HG03442 (cell line): ENCODE results near the gene CDC45.

Source experiments
- ATAC-seq: cut with Tn5 transposase; IDR thresholded peaks from one replicate; pipeline ENCODE4 v1.9.1; 2021; ENCODE audit warnings: mild to moderate bottlenecking, moderate library complexity; ENCODE audit not compliant: unreplicated experiment

CDC45 gene

GRCh38 chr22:19510919-19511341, 31.2 kb downstream of the CDC45 start:
- no peak for ATAC-seq

- no peak for ATAC-seq
Measured at GRCh38 chr22:19513823-19514222, 34.1 kb downstream of the CDC45 start.

GRCh38 chr22:19514831-19515565, 35.3 kb downstream of the CDC45 start:
- no peak for ATAC-seq

- no peak for ATAC-seq
Measured at GRCh38 chr22:19515654-19516377, 36.1 kb downstream of the CDC45 start.

GRCh38 chr22:19516378-19517170, 36.9 kb downstream of the CDC45 start:
- no peak for ATAC-seq

GRCh38 chr22:19517171-19517500, 37.4 kb downstream of the CDC45 start:
- ATAC-seq = no peak

GRCh38 chr22:19517919-19518611, 38.3 kb downstream of the CDC45 start:
- ATAC-seq = no peak

- no peak for ATAC-seq
Measured at GRCh38 chr22:19518635-19519034, 38.9 kb downstream of the CDC45 start.

GRCh38 chr22:19519041-19519926, 39.6 kb downstream of the CDC45 start:
- ATAC-seq = no peak

- ATAC-seq = no peak
Measured at GRCh38 chr22:19520007-19520406, 40.3 kb downstream of the CDC45 start.

GRCh38 chr22:19520566-19521305, 41.0 kb downstream of the CDC45 start:
- no peak for ATAC-seq

GRCh38 chr22:19522190-19522880, 42.6 kb downstream of the CDC45 start:
- no peak for ATAC-seq

GRCh38 chr22:19522881-19523239, 43.1 kb downstream of the CDC45 start:
- ATAC-seq = no peak

GRCh38 chr22:19523240-19524169, 43.8 kb downstream of the CDC45 start:
- ATAC-seq = no peak

GRCh38 chr22:19524170-19525115, 44.7 kb downstream of the CDC45 start, which contains the start of gene CLDN5:
Gene CLDN5, minus strand, starts transcription at chr22:19524410. Its CDS starts 155 bp downstream, at chr22:19524255.
- ATAC-seq = no peak

- ATAC-seq = no peak
Measured at GRCh38 chr22:19525116-19525660, 45.5 kb downstream of the CDC45 start.
